ENCODE results near the gene SLC16A13. TPM values are rescaled to one million over a fixed set of nuclear protein-coding genes. Genes with fewer than 3 reads are reported as not detected.
"Not testable (repeated sequence)": the region's sequence is repeated elsewhere in the genome, so short reads cannot be mapped to it uniquely, and the experiment has no call there.

Gene SLC16A13
- total and polyA plus RNA-seq, 11 donors = 0.83 to 2.1 (median 1.0) TPM

DNA sequence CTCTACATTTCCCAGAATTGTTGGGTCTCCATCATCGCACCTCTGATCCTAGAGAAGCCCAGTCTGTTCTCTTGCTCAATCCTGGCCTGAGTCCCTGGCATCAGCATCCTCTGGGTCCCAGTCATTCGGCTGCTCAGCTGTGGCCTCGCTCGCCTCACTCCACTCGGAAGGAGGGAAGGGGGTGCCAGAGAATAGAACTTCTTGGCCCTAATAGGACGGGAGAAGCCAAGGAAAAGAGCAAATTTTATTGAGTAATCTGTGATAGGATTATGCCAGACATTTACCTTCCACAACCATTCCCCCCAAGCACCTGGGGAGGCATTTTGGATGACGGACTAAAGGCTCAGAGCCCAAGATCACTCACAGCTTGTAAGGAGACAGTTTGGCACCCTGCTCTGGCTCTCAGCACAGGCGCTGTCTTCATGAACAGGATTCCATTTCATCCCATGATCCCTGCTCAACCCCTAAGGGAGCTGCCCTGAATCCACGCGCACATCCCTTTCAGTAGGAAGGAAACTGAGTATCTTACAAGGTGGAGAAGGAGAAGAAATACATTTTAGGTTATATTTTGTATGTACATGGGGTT lies 44.7 kb downstream of the SLC16A13 start:
- DNase-seq (peak in 3 of 5 donors; percentile 36 to 69 (median 61)), ATAC-seq (peak; percentile 42 to 87 (median 72))
- peaks cover 0 to 39% (median 0%) of the 10 kb centered on the region in 12 donors for H3K4me1 ChIP-seq
- no peaks in the 10 kb centered on the region for H3K36me3 ChIP-seq
- peak overlapping the region in 1 of 12 donors; percentile 47 for H3K4me3 ChIP-seq
- TF ChIP-seq, protein P1, sequence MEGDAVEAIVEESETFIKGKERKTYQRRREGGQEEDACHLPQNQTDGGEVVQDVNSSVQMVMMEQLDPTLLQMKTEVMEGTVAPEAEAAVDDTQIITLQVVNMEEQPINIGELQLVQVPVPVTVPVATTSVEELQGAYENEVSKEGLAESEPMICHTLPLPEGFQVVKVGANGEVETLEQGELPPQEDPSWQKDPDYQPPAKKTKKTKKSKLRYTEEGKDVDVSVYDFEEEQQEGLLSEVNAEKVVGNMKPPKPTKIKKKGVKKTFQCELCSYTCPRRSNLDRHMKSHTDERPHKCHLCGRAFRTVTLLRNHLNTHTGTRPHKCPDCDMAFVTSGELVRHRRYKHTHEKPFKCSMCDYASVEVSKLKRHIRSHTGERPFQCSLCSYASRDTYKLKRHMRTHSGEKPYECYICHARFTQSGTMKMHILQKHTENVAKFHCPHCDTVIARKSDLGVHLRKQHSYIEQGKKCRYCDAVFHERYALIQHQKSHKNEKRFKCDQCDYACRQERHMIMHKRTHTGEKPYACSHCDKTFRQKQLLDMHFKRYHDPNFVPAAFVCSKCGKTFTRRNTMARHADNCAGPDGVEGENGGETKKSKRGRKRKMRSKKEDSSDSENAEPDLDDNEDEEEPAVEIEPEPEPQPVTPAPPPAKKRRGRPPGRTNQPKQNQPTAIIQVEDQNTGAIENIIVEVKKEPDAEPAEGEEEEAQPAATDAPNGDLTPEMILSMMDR (IDR thresholded peaks at IDR 0.05) = no peak
- no peak for TF ChIP-seq POLR2A (IDR thresholded peaks at IDR 0.05)
- intact Hi-C loops (cut with DNase I) = no loop called here
- no peaks in the 10 kb centered on the region for H3K27me3 ChIP-seq
- H3K9me3 ChIP-seq = peaks cover 0 to 3% (median 0%) of the 10 kb centered on the region in 12 donors
- peak overlapping the region in 5 of 12 donors; percentile 24 to 63 (median 34) for H3K27ac ChIP-seq
- WGBS, 4 donors = 57 to 65% (median 64%) methylated on average over 10 of the region's 10 CpGs

DNA sequence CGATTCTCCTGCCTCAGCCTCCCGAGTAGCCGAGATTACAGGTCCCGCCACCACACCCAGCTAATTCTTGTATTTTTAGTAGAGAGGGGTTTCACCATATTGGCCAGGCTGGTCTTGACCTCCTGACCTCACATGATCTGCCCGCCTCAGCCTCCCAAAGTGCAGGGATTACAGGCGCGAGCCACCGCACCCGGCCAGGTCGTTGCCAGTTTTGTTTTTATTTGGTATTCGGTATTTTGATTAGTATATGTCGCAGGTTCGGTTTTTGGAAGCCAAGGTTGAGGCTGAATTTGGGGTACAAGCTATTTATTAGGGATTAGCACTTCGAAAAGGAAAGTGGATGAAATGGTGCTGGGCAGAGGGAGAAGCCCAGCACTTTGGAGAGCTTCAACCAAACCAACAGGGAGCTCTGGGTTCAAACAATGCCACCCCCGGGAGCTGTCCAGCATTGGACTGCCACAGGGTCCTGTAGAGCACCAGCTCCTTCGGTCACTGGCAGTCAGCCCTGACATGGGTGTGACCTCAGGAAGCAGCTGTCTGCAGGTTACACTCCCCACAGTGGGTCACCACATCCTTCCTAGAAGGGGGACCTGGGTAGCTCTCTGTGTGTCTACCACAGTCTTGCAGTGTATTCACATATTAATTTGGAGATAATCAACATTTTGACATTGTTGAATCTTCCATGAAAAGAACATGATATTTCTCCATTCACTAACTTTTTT lies 45.7 kb downstream of the SLC16A13 start:
- intact Hi-C loops (cut with DNase I) = no loop called here
- DNase-seq (no peak), ATAC-seq (no peak)
- Histone ChIP-seq H3K27me3 (peaks cover 0 to 8% (median 0%) of the 10 kb centered on the region in 9 donors), H3K36me3 (no peaks in the 10 kb centered on the region), H3K4me3 (no peak overlapping the region), H3K4me1 (peaks cover 0 to 39% (median 0%) of the 10 kb centered on the region in 12 donors), H3K9me3 (peaks cover 0 to 3% (median 0%) of the 10 kb centered on the region in 12 donors), H3K27ac (no peak overlapping the region)
- 83 to 87% (median 85%) methylated on average over 16 of the region's 16 CpGs for WGBS, 4 donors
- no peak for TF ChIP-seq POLR2A (IDR thresholded peaks at IDR 0.05)
- TF ChIP-seq, protein P1 (IDR thresholded peaks at IDR 0.05) = no peak

DNA sequence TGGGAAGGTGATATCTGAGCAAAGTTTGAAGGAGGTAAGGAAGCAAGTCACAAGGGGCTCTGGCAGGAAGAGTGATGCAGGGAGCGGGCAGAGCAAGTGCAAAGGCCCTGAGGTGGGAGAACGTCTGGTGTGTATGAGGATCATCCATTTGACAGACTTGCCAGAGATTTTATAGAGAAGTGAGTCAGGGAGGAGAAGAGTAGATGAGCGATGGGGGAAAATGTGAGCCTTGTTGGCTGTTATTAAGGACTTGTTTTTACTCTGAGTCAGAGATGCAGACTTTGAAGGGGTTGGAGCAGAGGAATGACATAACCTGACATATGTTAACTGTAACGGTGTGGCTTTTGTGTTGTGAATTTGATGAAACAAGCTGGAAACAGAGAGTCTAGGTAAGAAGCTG lies 47.8 kb downstream of the SLC16A13 start:
- H3K4me3 ChIP-seq = no peak overlapping the region
- no peak for TF ChIP-seq POLR2A (IDR thresholded peaks at IDR 0.05)
- TF ChIP-seq, protein P1 (IDR thresholded peaks at IDR 0.05) = no peak
- H3K4me1 ChIP-seq = peaks cover 0 to 39% (median 0%) of the 10 kb centered on the region in 12 donors
- peak overlapping the region in 1 of 12 donors; percentile 76 for H3K27ac ChIP-seq
- peaks cover 0 to 3% (median 0%) of the 10 kb centered on the region in 12 donors for H3K9me3 ChIP-seq
- intact Hi-C loops (cut with DNase I) = no loop called here
- H3K27me3 ChIP-seq = peaks cover 0 to 12% (median 0%) of the 10 kb centered on the region in 9 donors
- 78 to 88% (median 83%) methylated on average over 4 of the region's 4 CpGs for WGBS, 4 donors
- no peaks in the 10 kb centered on the region for H3K36me3 ChIP-seq
- ATAC-seq = no peak
- DNase-seq = no peak

DNA sequence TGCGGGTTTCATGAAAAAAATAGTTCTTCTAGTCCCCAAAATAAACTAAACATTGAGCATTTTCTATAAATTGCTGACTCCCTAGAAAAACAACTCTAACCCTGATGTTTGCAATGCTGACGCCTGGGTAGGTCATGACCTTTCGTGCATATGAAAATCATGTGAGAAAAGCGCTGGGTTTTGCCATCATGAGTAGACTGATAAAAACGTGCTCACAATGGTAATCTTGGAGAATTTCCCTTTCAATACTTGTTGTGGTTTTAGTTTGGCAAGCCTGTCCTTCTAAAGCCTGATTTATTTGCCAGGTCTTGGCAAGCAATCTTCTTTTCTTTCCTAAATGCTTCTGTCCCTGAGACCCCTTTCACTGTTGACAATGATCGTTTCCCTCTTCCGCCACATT lies 48.3 kb downstream of the SLC16A13 start:
- DNase-seq = no peak

DNA sequence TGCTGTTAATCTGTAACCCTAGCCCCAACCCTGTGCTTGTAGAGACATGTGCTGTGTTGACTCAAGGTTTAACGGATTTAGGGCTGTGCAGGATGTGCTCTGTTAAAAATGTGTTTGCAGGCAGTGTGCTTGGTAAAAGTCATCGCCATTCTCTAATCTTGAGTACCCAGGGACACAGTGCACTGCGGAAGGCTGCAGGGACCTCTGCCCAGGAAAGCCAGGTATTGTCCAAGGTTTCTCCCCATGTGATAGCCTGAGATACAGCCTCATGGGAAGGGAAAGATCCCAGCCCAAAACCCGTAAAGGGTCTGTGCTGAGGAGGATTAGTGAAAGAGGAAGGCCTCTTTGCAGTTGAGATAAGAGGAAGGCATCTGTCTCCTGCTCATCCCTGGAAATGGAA lies 52.6 kb downstream of the SLC16A13 start:
- H3K4me1 ChIP-seq = peaks cover 0 to 25% (median 0%) of the 10 kb centered on the region in 12 donors
- intact Hi-C loops (cut with DNase I); H3K36me3 ChIP-seq; H3K4me3 ChIP-seq; H3K27ac ChIP-seq; DNase-seq; H3K9me3 ChIP-seq; ATAC-seq: not testable (repeated sequence)
- WGBS, 4 donors = 50 to 53% (median 52%) methylated on average over 4 of the region's 4 CpGs
- H3K27me3 ChIP-seq = peaks cover 0 to 42% (median 2%) of the 10 kb centered on the region in 9 donors

More for the DNA sequence above, 48.3 kb downstream of the SLC16A13 start:
- intact Hi-C loops (cut with DNase I) = no loop called here
- no peak overlapping the region for H3K4me3 ChIP-seq
- no peak for ATAC-seq
- TF ChIP-seq, protein P1 (IDR thresholded peaks at IDR 0.05) = no peak
- no peak for TF ChIP-seq POLR2A (IDR thresholded peaks at IDR 0.05)
- H3K27ac ChIP-seq = peak overlapping the region in 1 of 12 donors; percentile 76
- H3K9me3 ChIP-seq = peaks cover 0 to 3% (median 0%) of the 10 kb centered on the region in 12 donors
- H3K36me3 ChIP-seq = no peaks in the 10 kb centered on the region
- WGBS, 4 donors = 40 to 49% (median 46%) methylated on average over 7 of the region's 7 CpGs
- peaks cover 0 to 39% (median 0%) of the 10 kb centered on the region in 12 donors for H3K4me1 ChIP-seq
- H3K27me3 ChIP-seq = peaks cover 0 to 17% (median 0%) of the 10 kb centered on the region in 9 donors

DNA sequence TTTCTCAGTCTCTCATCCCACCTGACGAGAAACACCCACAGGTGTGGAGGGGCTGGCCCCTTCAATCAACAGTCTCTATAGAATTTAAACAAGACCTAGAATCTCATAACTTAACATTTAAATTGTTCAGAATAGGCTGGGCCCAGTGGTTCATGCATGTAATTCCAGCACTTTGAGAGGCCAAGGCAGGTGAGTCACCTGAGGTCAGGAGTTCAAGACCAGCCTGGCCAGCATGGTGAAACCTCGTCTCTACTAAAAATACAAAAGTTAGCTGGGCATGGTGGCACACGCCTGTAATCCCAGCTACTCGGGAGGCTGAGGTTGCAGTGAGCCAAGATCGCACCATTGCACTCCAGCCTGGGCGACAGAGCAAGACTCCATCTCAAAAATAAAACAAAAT lies 53.8 kb downstream of the SLC16A13 start:
- Histone ChIP-seq H3K27me3 (peaks cover 0 to 50% (median 2%) of the 10 kb centered on the region in 9 donors), H3K4me1 (peaks cover 0 to 28% (median 0%) of the 10 kb centered on the region in 12 donors)
- H3K27ac ChIP-seq; intact Hi-C loops (cut with DNase I); ATAC-seq; H3K36me3 ChIP-seq; H3K9me3 ChIP-seq; H3K4me3 ChIP-seq; DNase-seq: not testable (repeated sequence)
- WGBS, 4 donors = 84 to 94% (median 92%) methylated on average over 6 of the region's 6 CpGs

Measured in heart left ventricle (tissue), 16 donors.